Measurements from ENCODE around the gene TMEM45A.

DNA sequence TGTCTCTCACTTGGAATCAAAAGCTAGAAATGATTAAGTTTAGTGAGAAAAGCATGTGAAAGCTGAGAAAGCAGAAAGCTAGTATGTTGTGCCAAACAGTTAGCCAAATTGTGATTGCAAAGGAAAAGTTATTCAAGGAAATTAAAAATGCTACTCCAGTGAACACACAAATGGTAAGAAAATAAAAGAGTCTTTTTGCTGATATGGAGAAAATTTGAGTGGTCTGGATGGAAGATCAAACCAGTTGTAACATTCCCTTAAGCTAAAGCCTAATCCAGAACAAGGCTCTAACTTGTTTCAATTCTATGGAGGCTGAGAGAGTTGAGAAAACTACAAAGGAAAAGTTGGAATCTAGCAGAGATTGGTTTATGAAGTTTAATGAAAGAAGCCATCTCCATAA lies 128.8 kb downstream of the TMEM45A start:
- TF ChIP-seq, protein P1, sequence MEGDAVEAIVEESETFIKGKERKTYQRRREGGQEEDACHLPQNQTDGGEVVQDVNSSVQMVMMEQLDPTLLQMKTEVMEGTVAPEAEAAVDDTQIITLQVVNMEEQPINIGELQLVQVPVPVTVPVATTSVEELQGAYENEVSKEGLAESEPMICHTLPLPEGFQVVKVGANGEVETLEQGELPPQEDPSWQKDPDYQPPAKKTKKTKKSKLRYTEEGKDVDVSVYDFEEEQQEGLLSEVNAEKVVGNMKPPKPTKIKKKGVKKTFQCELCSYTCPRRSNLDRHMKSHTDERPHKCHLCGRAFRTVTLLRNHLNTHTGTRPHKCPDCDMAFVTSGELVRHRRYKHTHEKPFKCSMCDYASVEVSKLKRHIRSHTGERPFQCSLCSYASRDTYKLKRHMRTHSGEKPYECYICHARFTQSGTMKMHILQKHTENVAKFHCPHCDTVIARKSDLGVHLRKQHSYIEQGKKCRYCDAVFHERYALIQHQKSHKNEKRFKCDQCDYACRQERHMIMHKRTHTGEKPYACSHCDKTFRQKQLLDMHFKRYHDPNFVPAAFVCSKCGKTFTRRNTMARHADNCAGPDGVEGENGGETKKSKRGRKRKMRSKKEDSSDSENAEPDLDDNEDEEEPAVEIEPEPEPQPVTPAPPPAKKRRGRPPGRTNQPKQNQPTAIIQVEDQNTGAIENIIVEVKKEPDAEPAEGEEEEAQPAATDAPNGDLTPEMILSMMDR (IDR thresholded peaks at IDR 0.05; ENCODE audit: extremely low read depth in 1 of 2, insufficient read depth in 1 of 2, low read depth in 1 of 2, low read length in 2 of 2), result no peak
- no peak for TF ChIP-seq POLR2AphosphoS5 (IDR thresholded peaks at IDR 0.05; ENCODE audit: insufficient read depth, low read depth, low read length)
